Keratinocyte (primary cell): ENCODE results near the gene ATG9A. TPM values are rescaled to one million over a fixed set of nuclear protein-coding genes. Genes with fewer than 3 reads are reported as not detected.

Source experiments
- DNase-seq: peaks from one replicate; pipeline ENCODE4 v3.0.0-alpha.2; 2011; ENCODE audit warnings: low read depth, missing footprints, low spot score
- FAIRE-seq: peaks from 2 replicates; lab custom pipeline; 2011; peaks lifted over from hg19 to GRCh38; lab: Jason Lieb, UNC
- H2AFZ ChIP-seq: 2 replicates; pipeline ENCODE4 v1.6.0; 2012; ENCODE audit warnings: low read length, control low read depth, inconsistent platforms; ENCODE audit not compliant: control insufficient read depth
- H3K27ac ChIP-seq: 2 replicates; pipeline ENCODE4 v1.5.1; 2011; ENCODE audit warnings: low read length; ENCODE audit not compliant: control insufficient read depth, insufficient read depth
- H3K27me3 ChIP-seq: 3 replicates; pipeline ENCODE4 v1.6.0; 2011; ENCODE audit warnings: low read length; ENCODE audit not compliant: control insufficient read depth, insufficient read depth; ENCODE audit errors: extremely low read depth
- H3K36me3 ChIP-seq, 2 experiments: 2 replicates in 1 of 2; 3 replicates in 1 of 2; pipeline ENCODE4 v1.5.1; 2011; ENCODE audit warnings: low read length in 2 of 2, mild to moderate bottlenecking in 1 of 2; ENCODE audit not compliant: control insufficient read depth in 2 of 2, insufficient read depth in 2 of 2; ENCODE audit errors: extremely low read depth in 1 of 2
- H3K4me1 ChIP-seq: 3 replicates; pipeline ENCODE4 v1.5.1; 2011; ENCODE audit warnings: low read length; ENCODE audit not compliant: control insufficient read depth, insufficient read depth; ENCODE audit errors: extremely low read depth
- H3K4me2 ChIP-seq: 3 replicates; pipeline ENCODE4 v1.6.0; 2011; ENCODE audit warnings: low read depth, low read length; ENCODE audit not compliant: control insufficient read depth, insufficient read depth; ENCODE audit errors: extremely low read depth
- H3K4me3 ChIP-seq, 3 experiments: fragments of 200-600 bp in 1 of 3; sonication (generic) in 1 of 3; 2 replicates in 2 of 3; 3 replicates in 1 of 3; pipeline ENCODE4 v1.5.1; 2011 to 2016; ENCODE audit warnings: low read length in 3 of 3, mild to moderate bottlenecking in 3 of 3, control low read depth in 2 of 3, inconsistent platforms in 1 of 3, low read depth in 1 of 3, mixed read lengths in 1 of 3, mixed run types in 1 of 3, moderate library complexity in 1 of 3; ENCODE audit not compliant: control insufficient read depth in 2 of 3, insufficient read depth in 2 of 3; ENCODE audit errors: extremely low read depth in 1 of 3
- H3K79me2 ChIP-seq: 2 replicates; pipeline ENCODE4 v1.6.0; 2012; ENCODE audit warnings: low read length; ENCODE audit not compliant: control insufficient read depth, insufficient read depth
- H3K9ac ChIP-seq: 3 replicates; pipeline ENCODE4 v1.6.0; 2011; ENCODE audit warnings: low read length; ENCODE audit not compliant: control insufficient read depth, insufficient read depth; ENCODE audit errors: extremely low read depth
- H3K9me1 ChIP-seq: 3 replicates; pipeline ENCODE4 v1.6.0; 2011; ENCODE audit warnings: low read length; ENCODE audit not compliant: control insufficient read depth, insufficient read depth; ENCODE audit errors: extremely low read depth
- H3K9me3 ChIP-seq: 2 replicates; pipeline ENCODE4 v1.5.1; 2012; ENCODE audit warnings: low read depth, low read length; ENCODE audit not compliant: control insufficient read depth
- H4K20me1 ChIP-seq: 3 replicates; pipeline ENCODE4 v1.6.0; 2011; ENCODE audit warnings: low read length; ENCODE audit not compliant: control insufficient read depth, insufficient read depth; ENCODE audit errors: extremely low read depth
- CTCF ChIP-seq, 3 experiments: IDR thresholded peaks in 1 of 3; conservative IDR thresholded peaks in 1 of 3; optimal IDR thresholded peaks in 1 of 3; 2 replicates in 2 of 3; 3 replicates in 1 of 3; pipeline versions ENCODE3 to v1.5.1; 2011; ENCODE audit warnings: low read length in 3 of 3, mild to moderate bottlenecking in 3 of 3, moderate library complexity in 2 of 3, control low read depth in 1 of 3, inconsistent platforms in 1 of 3; ENCODE audit not compliant: insufficient read depth in 2 of 3; ENCODE audit errors: extremely low read depth in 1 of 3
- EZH2 ChIP-seq: IDR thresholded peaks from one replicate; pipeline ENCODE4 v1.6.1; 2012; ENCODE audit warnings: inconsistent platforms, mild to moderate bottlenecking, low read length, moderate library complexity
- dilution Hi-C: fragments of 300-500 bp; cut with MboI; formaldehyde crosslinking; loops from one replicate; pipeline ENCODE4 v1.7.0; 2020; ENCODE audit warnings: low sequenced_read_pairs; ENCODE audit not compliant: extremely low pct_ligation_motif_present
- polyA plus RNA-seq, 5 experiments: library from polyadenylated mRNA; depleted of rRNA in 3 of 5; stranded (reverse) in 3 of 5; stranded (forward) in 1 of 5; unstranded in 1 of 5; fragments of >200 nt; gene quantifications; 1 replicate in 1 of 5; 2 replicates in 3 of 5; 3 replicates in 1 of 5; pipeline versions ENCODE4 v1.2.1 to v1.2.3, GENCODE V29; 2011 to 2012; ENCODE audit warnings: missing spikeins in 2 of 5, low read depth in 1 of 5, low replicate concordance in 1 of 5

The ATG9A gene
- polyA plus RNA-seq, 1 donor (not counting 4 experiments of a cell fraction or from before 2014, with no cell fraction given) = 58.8 TPM

DNA sequence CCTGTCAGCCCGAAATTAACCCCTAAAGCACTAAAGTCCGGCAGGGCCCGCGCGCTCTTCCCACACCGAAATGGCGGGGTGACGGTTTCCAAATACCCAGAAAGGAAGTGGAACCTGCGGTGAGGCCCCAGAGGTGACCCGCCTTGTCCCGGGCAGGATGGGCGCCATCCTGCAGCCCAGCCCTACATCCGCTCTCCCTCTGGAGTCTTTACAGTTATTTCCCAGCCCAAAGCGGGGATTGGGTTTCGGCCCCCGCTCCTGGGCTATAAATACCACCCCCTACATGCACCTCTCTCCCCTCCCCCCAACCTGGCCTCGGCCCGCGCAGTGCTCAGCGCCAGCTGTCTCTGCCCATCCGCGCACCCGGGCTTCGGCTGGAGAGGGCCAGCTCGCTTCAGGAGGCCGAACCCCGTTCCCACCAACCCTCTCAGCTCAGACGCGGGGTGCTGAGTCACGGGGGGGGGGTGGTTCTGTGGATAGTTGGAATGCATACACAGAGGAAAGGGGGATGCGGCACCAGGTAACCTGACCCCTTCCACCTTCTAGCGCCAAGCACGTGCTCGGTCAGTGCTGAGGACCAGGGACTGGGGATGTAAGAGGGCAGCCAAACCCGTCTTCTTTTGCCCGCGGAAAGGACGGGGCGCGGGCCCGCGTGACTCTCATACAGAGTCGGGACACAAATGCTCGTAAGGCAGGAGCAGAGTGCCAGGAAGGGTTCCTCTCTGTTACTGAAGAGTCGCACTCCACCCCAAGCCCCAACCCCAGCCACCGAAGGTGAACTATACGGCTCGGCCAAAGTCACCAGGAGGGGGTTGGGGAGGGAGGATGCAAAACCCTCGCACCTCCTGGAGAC lies 23.7 kb upstream of the ATG9A start, which contains the start of gene TUBA4B:
TSS of gene TUBA4B (plus strand) at position 344 of the 853 bp plus-strand sequence. CDS start at position 509, 165 bp downstream.
- peak within 1 kb of the TSS; percentile 85 for H3K27ac ChIP-seq
- peaks cover 36% of the 10 kb centered on the region for H3K79me2 ChIP-seq
- H3K36me3 ChIP-seq = peaks cover 22 to 27% of the 10 kb centered on the region in 2 experiments
- TF ChIP-seq CTCF (optimal IDR thresholded peaks at IDR 0.05 in 1 of 3, IDR thresholded peaks at IDR 0.05 in 1 of 3, conservative IDR thresholded peaks at IDR 0.05 in 1 of 3; ENCODE audit: extremely low read depth in 1 of 3, insufficient read depth in 2 of 3, low read length in 3 of 3) (no peak), EZH2 (no peak)
- H3K27me3 ChIP-seq = peaks cover 4% of the 10 kb centered on the region
- H3K9me1 ChIP-seq = no peaks in the 10 kb centered on the region
- H2AFZ ChIP-seq = peak within 1 kb of the TSS; percentile 92
- peaks cover 5% of the 10 kb centered on the region for H4K20me1 ChIP-seq
- dilution Hi-C loops = no loop called here
- FAIRE-seq = no peak
- peak within 1 kb of the TSS; percentile 95 for H3K4me2 ChIP-seq
- peaks cover 47% of the 10 kb centered on the region for H3K4me1 ChIP-seq
- H3K9me3 ChIP-seq = no peaks in the 10 kb centered on the region
- H3K9ac ChIP-seq = peak within 1 kb of the TSS; percentile 93
- no peak for DNase-seq
- H3K4me3 ChIP-seq = peak within 1 kb of the TSS; percentile 74 to 92 (median 90)

- Histone ChIP-seq H3K27me3 (peaks cover 4% of the 10 kb centered on the region), H4K20me1 (peaks cover 5% of the 10 kb centered on the region), H3K4me1 (peaks cover 52% of the 10 kb centered on the region), H3K4me3 (peak overlapping the region; percentile 74 to 92 (median 90)), H3K79me2 (peaks cover 42% of the 10 kb centered on the region), H3K27ac (peak overlapping the region; percentile 85), H3K9me1 (no peaks in the 10 kb centered on the region), H2AFZ (no peak overlapping the region), H3K36me3 (peaks cover 27 to 33% of the 10 kb centered on the region in 2 experiments), H3K9ac (peak overlapping the region; percentile 93), H3K4me2 (peak overlapping the region; percentile 95), H3K9me3 (no peaks in the 10 kb centered on the region)
- FAIRE-seq (no peak), DNase-seq (no peak)
- TF ChIP-seq EZH2 = no peak
- no peak for TF ChIP-seq CTCF (optimal IDR thresholded peaks at IDR 0.05 in 1 of 3, IDR thresholded peaks at IDR 0.05 in 1 of 3, conservative IDR thresholded peaks at IDR 0.05 in 1 of 3; ENCODE audit: extremely low read depth in 1 of 3, insufficient read depth in 2 of 3, low read length in 3 of 3)
- dilution Hi-C loops = no loop called here
Measured at GRCh38 chr2:219252570-219252899, 23.1 kb upstream of the ATG9A start.
